Type B pancreatic cell (in vitro differentiated cells): ENCODE data around the gene NKAIN2. TPM values are rescaled to one million over a fixed set of nuclear protein-coding genes. Genes with fewer than 3 reads are reported as not detected.

Experiments
- DNase-seq: peaks from one replicate; pipeline ENCODE4 v3.0.0; 2021; ENCODE audit warnings: mixed read lengths; ENCODE audit not compliant: unreplicated experiment; ENCODE audit errors: extremely low spot score
- H3K27ac Mint-ChIP-seq: 2 replicates; pipeline ENCODE4 v1.8.0; 2021; ENCODE audit warnings: mild to moderate bottlenecking, mixed read lengths
- H3K27me3 Mint-ChIP-seq: 2 replicates; pipeline ENCODE4 v1.8.0; 2021; ENCODE audit warnings: mixed read lengths
- H3K36me3 Mint-ChIP-seq: 2 replicates; pipeline ENCODE4 v1.8.0; 2021; ENCODE audit warnings: mixed read lengths
- H3K4me1 Mint-ChIP-seq: one replicate; pipeline ENCODE4 v1.8.0; 2021; ENCODE audit warnings: mixed read lengths; ENCODE audit not compliant: unreplicated experiment
- H3K4me3 Mint-ChIP-seq: 2 replicates; pipeline ENCODE4 v1.8.0; 2021; ENCODE audit warnings: mild to moderate bottlenecking, mixed read lengths
- H3K9me3 Mint-ChIP-seq: 2 replicates; pipeline ENCODE4 v1.8.0; 2021; ENCODE audit warnings: mixed read lengths
- CTCF ChIP-seq: fragments of 200-600 bp; sonication (generic); conservative IDR thresholded peaks from 2 replicates; pipeline ENCODE4 v1.5.0; 2021; ENCODE audit warnings: antibody characterized with exemption, mild to moderate bottlenecking
- total RNA-seq: library from RNA; stranded (reverse); gene quantifications from 2 replicates; pipeline ENCODE4 v1.2.1, GENCODE V29; 2021; ENCODE audit warnings: low replicate concordance

The NKAIN2 gene
- total RNA-seq, 1 donor from 2014 or later: 1.7 TPM

GRCh38 chr6:124798942-124799496, 995.4 kb downstream of the NKAIN2 start:
- H3K27me3 Mint-ChIP-seq: peaks cover 14% of the 10 kb centered on the region
- peak; percentile 57 for TF ChIP-seq CTCF
- peaks cover 11% of the 10 kb centered on the region for H3K4me1 Mint-ChIP-seq
- H3K4me3 Mint-ChIP-seq: no peak overlapping the region
- no peak overlapping the region for H3K27ac Mint-ChIP-seq
- no peak for DNase-seq
- peaks cover 7% of the 10 kb centered on the region for H3K9me3 Mint-ChIP-seq
- no peaks in the 10 kb centered on the region for H3K36me3 Mint-ChIP-seq

- peaks cover 14% of the 10 kb centered on the region for H3K27me3 Mint-ChIP-seq
Observed at GRCh38 chr6:124799638-124800037, 996.0 kb downstream of the NKAIN2 start.

GRCh38 chr6:124800222-124800621, 996.6 kb downstream of the NKAIN2 start:
- H3K27me3 Mint-ChIP-seq: peaks cover 14% of the 10 kb centered on the region
- peaks cover 7% of the 10 kb centered on the region for H3K9me3 Mint-ChIP-seq
- H3K36me3 Mint-ChIP-seq: no peaks in the 10 kb centered on the region
- DNase-seq: no peak
- TF ChIP-seq CTCF: no peak
- H3K4me1 Mint-ChIP-seq: peaks cover 11% of the 10 kb centered on the region
- H3K27ac Mint-ChIP-seq: no peak overlapping the region
- no peak overlapping the region for H3K4me3 Mint-ChIP-seq

More at GRCh38 chr6:124799638-124800037, 996.0 kb downstream of the NKAIN2 start:
- H3K9me3 Mint-ChIP-seq: peaks cover 7% of the 10 kb centered on the region
- no peak for DNase-seq
- H3K36me3 Mint-ChIP-seq: no peaks in the 10 kb centered on the region
- H3K27ac Mint-ChIP-seq: no peak overlapping the region
- no peak overlapping the region for H3K4me3 Mint-ChIP-seq
- no peak for TF ChIP-seq CTCF
- peaks cover 11% of the 10 kb centered on the region for H3K4me1 Mint-ChIP-seq

- H3K36me3 Mint-ChIP-seq: no peaks in the 10 kb centered on the region
- no peak overlapping the region for H3K27ac Mint-ChIP-seq
- peaks cover 4% of the 10 kb centered on the region for H3K4me1 Mint-ChIP-seq
- H3K27me3 Mint-ChIP-seq: no peaks in the 10 kb centered on the region
- no peak for TF ChIP-seq CTCF
- H3K9me3 Mint-ChIP-seq: no peaks in the 10 kb centered on the region
- DNase-seq: no peak
- H3K4me3 Mint-ChIP-seq: no peak overlapping the region
Observed at GRCh38 chr6:124812067-124812466, 1008.4 kb downstream of the NKAIN2 start.

GRCh38 chr6:124819346-124819745, 1015.7 kb downstream of the NKAIN2 start:
- no peak overlapping the region for H3K27ac Mint-ChIP-seq
- no peak for DNase-seq
- no peak for TF ChIP-seq CTCF

More at GRCh38 chr6:124819346-124819745, 1015.7 kb downstream of the NKAIN2 start:
- Mint-ChIP-seq H3K9me3 (no peaks in the 10 kb centered on the region), H3K27me3 (peaks cover 8% of the 10 kb centered on the region), H3K36me3 (no peaks in the 10 kb centered on the region), H3K4me3 (no peak overlapping the region), H3K4me1 (peaks cover 21% of the 10 kb centered on the region)
